ENCODE data around the gene GSN. TPM values are rescaled to one million over a fixed set of nuclear protein-coding genes. Genes with fewer than 3 reads are reported as not detected.

The GSN gene
- total and polyA plus RNA-seq, 2 of the 8 experiments (the other 6 are each of a cell fraction or from before 2014, with no cell fraction given) = 52.3 to 94.5 TPM

- H2BK12ac ChIP-seq (ENCODE audit: low read depth, low read length) = no peak overlapping the region
- no peak overlapping the region for H3K27ac ChIP-seq (ENCODE audit: low read depth, low read length)
- H4K5ac ChIP-seq (ENCODE audit: insufficient read length, low read depth, low read length) = no peak overlapping the region
- peaks cover 2% of the 10 kb centered on the region in 2 experiments; a peak in 2 of 4 replicates for H3K9me3 ChIP-seq (ENCODE audit: insufficient read depth in 2 of 2, low read depth in 1 of 2, low read length in 1 of 2)
- no peak overlapping the region for H3K56ac ChIP-seq (replicated peaks; ENCODE audit: insufficient read length, low read depth, low read length)
- no peak overlapping the region for H2AFZ ChIP-seq (ENCODE audit: low read length)
- H2BK120ac ChIP-seq (replicated peaks; ENCODE audit: low read depth, low read length) = no peak overlapping the region
- no peaks in the 10 kb centered on the region for H3K79me2 ChIP-seq (ENCODE audit: control insufficient read depth in 1 of 2, insufficient read depth in 2 of 2, low read length in 2 of 2)
- H3K14ac ChIP-seq (ENCODE audit: insufficient read length) = no peak overlapping the region
- CTCF ChIA-PET (ENCODE audit: partially characterized antibody) = no interaction called here
- H3K79me1 ChIP-seq (ENCODE audit: low read depth, low read length) = no peaks in the 10 kb centered on the region
- H2AK5ac ChIP-seq (ENCODE audit: low read depth, low read length) = no peak overlapping the region
- POLR2A ChIA-PET (ENCODE audit: partially characterized antibody) = no interaction called here
- FAIRE-seq = no peak
- no peak overlapping the region for H3K4me2 ChIP-seq (ENCODE audit: insufficient read depth in 1 of 2, low read depth in 2 of 2, low read length in 2 of 2)
- H4K91ac ChIP-seq (replicated peaks; ENCODE audit: insufficient read length, low read length) = no peak overlapping the region
- no peak overlapping the region for H4K8ac ChIP-seq (ENCODE audit: extremely low read depth, insufficient read depth, low read length)
- TF ChIP-seq USF2 (IDR thresholded peaks at IDR 0.05; ENCODE audit: low read length) (peak; percentile 46), SP4 (IDR thresholded peaks at IDR 0.05; ENCODE audit: low read length) (no peak), CBX5 (IDR thresholded peaks at IDR 0.05; ENCODE audit: low read depth, low read length) (no peak)
- no peaks in the 10 kb centered on the region for H3K36me3 ChIP-seq (ENCODE audit: control insufficient read depth in 2 of 4, insufficient read depth in 4 of 4, low read length in 3 of 4)
- H4K20me1 ChIP-seq (replicated peaks in 1 of 2; ENCODE audit: control insufficient read depth in 1 of 2, insufficient read depth in 2 of 2, low read length in 2 of 2) = no peaks in the 10 kb centered on the region
- no peak overlapping the region for H3K4ac ChIP-seq (replicated peaks; ENCODE audit: insufficient read length, low read depth, low read length)
- no peak overlapping the region for H3K18ac ChIP-seq (ENCODE audit: extremely low read depth, low read length)
- peaks cover 0 to 12% (median 4%) of the 10 kb centered on the region in 4 experiments; a peak in 5 of 7 replicates for H3K4me1 ChIP-seq (replicated peaks in 1 of 4; ENCODE audit: control insufficient read depth in 3 of 4, insufficient read depth in 4 of 4, low read length in 3 of 4)
- H3K9ac ChIP-seq (replicated peaks in 1 of 4; ENCODE audit: extremely low read depth in 1 of 4, low read depth in 3 of 4, low read length in 3 of 4) = no peak overlapping the region
- no peak overlapping the region for H3K23ac ChIP-seq (ENCODE audit: insufficient read length)
- WGBS, 2 experiments (ENCODE audit: extremely low coverage in 1 of 2, insufficient coverage in 1 of 2, insufficient read length in 1 of 2, insufficient replicate concordance in 2 of 2, low coverage in 1 of 2, low lambda C conversion rate in 2 of 2, missing lambda C conversion rate in 1 of 2) = 85% methylated on average over 3 of the region's 3 CpGs; no CpG with 5 or more reads in 1 of the 2 experiments
- H3K27me3 ChIP-seq (replicated peaks in 1 of 4; ENCODE audit: control insufficient read depth in 3 of 4, extremely low read depth in 1 of 4, insufficient read depth in 3 of 4, low read length in 3 of 4) = peaks cover 0 to 15% (median 7%) of the 10 kb centered on the region in 4 experiments; a peak in 6 of 7 replicates
- no peak overlapping the region for H2BK15ac ChIP-seq (ENCODE audit: low read length)
- H2BK20ac ChIP-seq (ENCODE audit: low read length) = no peak overlapping the region
- no peak overlapping the region for H3K4me3 ChIP-seq (ENCODE audit: extremely low read depth in 1 of 4, insufficient read depth in 2 of 4, low read depth in 3 of 4, low read length in 4 of 4)
- DNase-seq (ENCODE audit: low read depth in 1 of 2, low spot score in 2 of 2) = no peak
- H3K23me2 ChIP-seq (ENCODE audit: low read depth, low read length) = no peaks in the 10 kb centered on the region
- no peak overlapping the region for H2BK5ac ChIP-seq (ENCODE audit: low read depth, low read length)
Measured at GRCh38 chr9:121249563-121249962, 18.4 kb upstream of the GSN start.

Data from H1 (cell line).